Stomach (tissue), 9 donors: Measurements from ENCODE around the gene HSFX2. TPM values are rescaled to one million over a fixed set of nuclear protein-coding genes. Genes with fewer than 3 reads are reported as not detected.
"Not testable (repeated sequence)": the region's sequence is repeated elsewhere in the genome, so short reads cannot be mapped to it uniquely, and the experiment has no call there.

Experiments used
- DNase-seq, 2 donors: peaks; one replicate each; pipeline versions ENCODE4 v3.0.0 to v3.0.0-alpha.2; 2013 to 2019
- H3K27ac ChIP-seq, 5 donors: fragments of 200-600 bp in 4 of 5; sonication (generic) in 4 of 5; one replicate each; pipeline ENCODE4 v1.5.1; 2013 to 2019; ENCODE audit warnings: mild to moderate bottlenecking in 1 of 5, moderate library complexity in 1 of 5
- H3K27me3 ChIP-seq, 3 donors: fragments of 200-600 bp; sonication (generic); one replicate each; pipeline ENCODE4 v1.5.1; 2017 to 2019; ENCODE audit warnings: mixed run types in 1 of 3
- H3K36me3 ChIP-seq, 4 donors: fragments of 200-600 bp; sonication (generic); 1 replicate in 3 of 4; 2 replicates in 1 of 4; pipeline ENCODE4 v1.5.1; 2016 to 2019
- H3K4me1 ChIP-seq, 4 donors: fragments of 200-600 bp; sonication (generic); one replicate each; pipeline ENCODE4 v1.5.1; 2016 to 2019
- H3K4me3 ChIP-seq, 4 donors: fragments of 200-600 bp; sonication (generic) in 3 of 4; one replicate each; pipeline ENCODE4 v1.5.1; 2016 to 2019; ENCODE audit warnings: mild to moderate bottlenecking in 1 of 4
- H3K9me3 ChIP-seq, 4 donors: fragments of 200-600 bp; sonication (generic); one replicate each; pipeline ENCODE4 v1.5.1; 2016 to 2019
- CTCF ChIP-seq, 7 experiments: fragments of 450-650 bp in 4 of 7; fragments of 200-600 bp in 3 of 7; sonication (generic) in 3 of 7; IDR thresholded peaks; one replicate each; pipeline ENCODE4 v1.5.1; 2016 to 2019; ENCODE audit warnings: antibody characterized with exemption in 7 of 7, control low read depth in 2 of 7, mild to moderate bottlenecking in 1 of 7
- EP300 ChIP-seq: sonication (generic); formaldehyde crosslinking; IDR thresholded peaks from one replicate; pipeline ENCODE4 v1.6.1; 2017; ENCODE audit warnings: antibody characterized with exemption
- POLR2A ChIP-seq, 4 donors: fragments of 450-650 bp; IDR thresholded peaks; one replicate each; pipeline ENCODE4 v1.6.1; 2016; ENCODE audit warnings: antibody characterized with exemption in 4 of 4, control low read depth in 2 of 4, mild to moderate bottlenecking in 1 of 4, moderate library complexity in 1 of 4
- POLR2AphosphoS5 ChIP-seq, 3 donors: sonication (generic); formaldehyde crosslinking; IDR thresholded peaks; one replicate each; pipeline ENCODE4 v1.6.1; 2016; ENCODE audit warnings: antibody characterized with exemption in 3 of 3
- whole genome bisulfite sequencing, 5 donors: extraction: QIAGEN DNeasy Blood & Tissue Kit in 3 of 5; methylation state at CpG; one replicate each; pipeline versions ENCODE4 v1.1.5 to v1.1.7; 2013 to 2018; 5-methylcytosine and 5-hydroxymethylcytosine counted together
- intact Hi-C: fragments of 100-400 bp; cut with DNase I; formaldehyde crosslinking; loops from one replicate; pipeline ENCODE4 v1.15.1; 2023; ENCODE audit warnings: low total_unique reads
- polyA plus RNA-seq, 3 donors: library from polyadenylated mRNA; stranded (reverse); fragments of 200-250 nt; gene quantifications; one replicate each; pipeline ENCODE4 v1.2.3, GENCODE V29; 2013
- total RNA-seq, 5 donors: library from RNA; depleted of rRNA; stranded (reverse); fragments of >200 nt; gene quantifications; one replicate each; pipeline versions ENCODE4 v1.1.0 to v1.2.3, GENCODE V29; 2014 to 2016
- donor health status: healthy with polysubstance abuse.
- donor health status: Bipolar disorder and iron deficiency.
- donor health status: healthy.

Gene HSFX2
- total and polyA plus RNA-seq, 8 donors: 0.31 to 2.9 (median 1.7) TPM; not detected in 3

GRCh38 chrX:149590993-149591392, 4.1 kb downstream of the HSFX2 start:
- H3K27ac ChIP-seq, H3K27me3 ChIP-seq, H3K9me3 ChIP-seq, H3K4me1 ChIP-seq, H3K4me3 ChIP-seq, intact Hi-C loops, DNase-seq, H3K36me3 ChIP-seq: not testable (repeated sequence)
- WGBS, 5 donors: no CpG with 5 or more reads among the region's 7 CpGs

- intact Hi-C loops, H3K4me3 ChIP-seq, H3K9me3 ChIP-seq, H3K36me3 ChIP-seq, H3K4me1 ChIP-seq, DNase-seq, H3K27ac ChIP-seq, H3K27me3 ChIP-seq: not testable (repeated sequence)
- no CpG with 5 or more reads among the region's 12 CpGs for WGBS, 5 donors
These were observed 7.8 kb downstream of the HSFX2 start, which contains the start of gene MAGEA9B for GRCh38 chrX:149587359-149587758. Gene MAGEA9B (minus strand): TSS chrX:149587459. CDS start chrX:149583179, 4,280 bp downstream.

GRCh38 chrX:149585631-149586030, 9.5 kb downstream of the HSFX2 start:
- intact Hi-C loops, H3K9me3 ChIP-seq, H3K4me3 ChIP-seq, DNase-seq, H3K4me1 ChIP-seq, H3K27ac ChIP-seq, H3K27me3 ChIP-seq, H3K36me3 ChIP-seq: not testable (repeated sequence)
- 90 to 100% (median 92%) methylated on average over 4 to 6 of the region's 17 CpGs; no CpG with 5 or more reads in 2 of the 5 donors for WGBS, 5 donors

- H3K4me3 ChIP-seq, intact Hi-C loops, H3K27me3 ChIP-seq, H3K9me3 ChIP-seq, DNase-seq, H3K27ac ChIP-seq, H3K4me1 ChIP-seq, H3K36me3 ChIP-seq: not testable (repeated sequence)
- no CpG with 5 or more reads among the region's 1 CpG for WGBS, 5 donors
These were observed 21.7 kb downstream of the HSFX2 start for GRCh38 chrX:149573456-149573855.

GRCh38 chrX:149572743-149573142, 22.4 kb downstream of the HSFX2 start:
- no peak for TF ChIP-seq POLR2AphosphoS5 (IDR thresholded peaks at IDR 0.05)
- TF ChIP-seq EP300: no peak
- TF ChIP-seq CTCF (IDR thresholded peaks at IDR 0.05): no peak
- TF ChIP-seq POLR2A (IDR thresholded peaks at IDR 0.05): no peak
- peak in 1 of 2 donors; percentile 11 for DNase-seq
- Histone ChIP-seq H3K4me1 (no peaks in the 10 kb centered on the region), H3K9me3 (no peaks in the 10 kb centered on the region), H3K27me3 (no peaks in the 10 kb centered on the region), H3K4me3 (no peak overlapping the region), H3K36me3 (no peaks in the 10 kb centered on the region), H3K27ac (no peak overlapping the region)
- WGBS, 5 donors: 19 to 62% (median 40%) methylated on average over 1 of the region's 1 CpG; no CpG with 5 or more reads in 1 of the 5 donors
- intact Hi-C loops: no loop called here

- intact Hi-C loops: no loop called here
- 61 to 100% (median 74%) methylated on average over 1 to 7 of the region's 7 CpGs for WGBS, 5 donors
- no peaks in the 10 kb centered on the region for H3K9me3 ChIP-seq
- no peak overlapping the region for H3K27ac ChIP-seq
- no peak overlapping the region for H3K4me3 ChIP-seq
- H3K27me3 ChIP-seq: no peaks in the 10 kb centered on the region
- no peak for DNase-seq
- no peaks in the 10 kb centered on the region for H3K36me3 ChIP-seq
- TF ChIP-seq POLR2AphosphoS5 (IDR thresholded peaks at IDR 0.05) (no peak), CTCF (IDR thresholded peaks at IDR 0.05) (no peak), EP300 (no peak), POLR2A (IDR thresholded peaks at IDR 0.05) (no peak)
- no peaks in the 10 kb centered on the region for H3K4me1 ChIP-seq
These were observed 23.3 kb downstream of the HSFX2 start for GRCh38 chrX:149571770-149572169.

GRCh38 chrX:149570668-149571067, 24.4 kb downstream of the HSFX2 start:
- Histone ChIP-seq H3K27me3 (no peaks in the 10 kb centered on the region), H3K27ac (no peak overlapping the region), H3K36me3 (no peaks in the 10 kb centered on the region), H3K4me3 (no peak overlapping the region), H3K9me3 (no peaks in the 10 kb centered on the region), H3K4me1 (no peaks in the 10 kb centered on the region)
- TF ChIP-seq EP300 (no peak), CTCF (IDR thresholded peaks at IDR 0.05) (no peak), POLR2A (IDR thresholded peaks at IDR 0.05) (no peak), POLR2AphosphoS5 (IDR thresholded peaks at IDR 0.05) (no peak)
- intact Hi-C loops: no loop called here
- DNase-seq: peak in 1 of 2 donors; percentile 8
- WGBS, 5 donors: 43 to 64% (median 53%) methylated on average over 2 to 6 of the region's 6 CpGs
